ENCODE results near the gene PAQR4. TPM values are rescaled to one million over a fixed set of nuclear protein-coding genes. Genes with fewer than 3 reads are reported as not detected.
"Not testable (repeated sequence)": the region's sequence is repeated elsewhere in the genome, so short reads cannot be mapped to it uniquely, and the experiment has no call there.

Gene PAQR4
- total RNA-seq, 1 donor from 2014 or later, result 9.5 TPM

- no peak overlapping the region for H3K4me3 Mint-ChIP-seq (ENCODE audit: unreplicated experiment)
- no peaks in the 10 kb centered on the region for H3K27me3 Mint-ChIP-seq (ENCODE audit: low read depth)
- no peak for TF ChIP-seq CTCF (IDR thresholded peaks at IDR 0.05)
- peaks cover 12% of the 10 kb centered on the region for H3K36me3 Mint-ChIP-seq (ENCODE audit: low read depth)
- no peak overlapping the region for H3K27ac Mint-ChIP-seq (ENCODE audit: unreplicated experiment)
- DNase-seq (ENCODE audit: low spot score), result no peak
- H3K9me3 Mint-ChIP-seq (ENCODE audit: low read depth), result no peaks in the 10 kb centered on the region
- H3K4me1 Mint-ChIP-seq (ENCODE audit: low read depth), result peaks cover 4% of the 10 kb centered on the region
Measured at GRCh38 chr16:2930236-2930635, 38.9 kb upstream of the PAQR4 start.

- H3K4me3 Mint-ChIP-seq (ENCODE audit: unreplicated experiment), result not testable (repeated sequence)
- peaks cover 16% of the 10 kb centered on the region for H3K36me3 Mint-ChIP-seq (ENCODE audit: low read depth)
Measured at GRCh38 chr16:2931231-2931914, 37.8 kb upstream of the PAQR4 start.

GRCh38 chr16:2933136-2933535 lies 36.0 kb upstream of the PAQR4 start:
- no peak overlapping the region for H3K27ac Mint-ChIP-seq (ENCODE audit: unreplicated experiment)
- no peak for TF ChIP-seq CTCF (IDR thresholded peaks at IDR 0.05)

More at GRCh38 chr16:2931231-2931914, 37.8 kb upstream of the PAQR4 start:
- H3K9me3 Mint-ChIP-seq (ENCODE audit: low read depth); H3K27me3 Mint-ChIP-seq (ENCODE audit: low read depth); H3K4me1 Mint-ChIP-seq (ENCODE audit: low read depth); H3K27ac Mint-ChIP-seq (ENCODE audit: unreplicated experiment); DNase-seq (ENCODE audit: low spot score): not testable (repeated sequence)

GRCh38 chr16:2933701-2934100 lies 35.4 kb upstream of the PAQR4 start:
- Mint-ChIP-seq H3K4me1 (ENCODE audit: low read depth) (no peaks in the 10 kb centered on the region), H3K4me3 (ENCODE audit: unreplicated experiment) (no peak overlapping the region), H3K9me3 (ENCODE audit: low read depth) (no peaks in the 10 kb centered on the region), H3K27me3 (ENCODE audit: low read depth) (no peaks in the 10 kb centered on the region), H3K27ac (ENCODE audit: unreplicated experiment) (no peak overlapping the region), H3K36me3 (ENCODE audit: low read depth) (peaks cover 15% of the 10 kb centered on the region)
- no peak for DNase-seq (ENCODE audit: low spot score)
- TF ChIP-seq CTCF (IDR thresholded peaks at IDR 0.05), result no peak

More at GRCh38 chr16:2933136-2933535, 36.0 kb upstream of the PAQR4 start:
- H3K4me3 Mint-ChIP-seq (ENCODE audit: unreplicated experiment), result no peak overlapping the region
- DNase-seq (ENCODE audit: low spot score), result no peak
- peaks cover 15% of the 10 kb centered on the region for H3K36me3 Mint-ChIP-seq (ENCODE audit: low read depth)
- no peaks in the 10 kb centered on the region for H3K4me1 Mint-ChIP-seq (ENCODE audit: low read depth)
- H3K9me3 Mint-ChIP-seq (ENCODE audit: low read depth), result no peaks in the 10 kb centered on the region
- H3K27me3 Mint-ChIP-seq (ENCODE audit: low read depth), result no peaks in the 10 kb centered on the region

GRCh38 chr16:2934450-2934849 lies 34.7 kb upstream of the PAQR4 start:
- no peaks in the 10 kb centered on the region for H3K27me3 Mint-ChIP-seq (ENCODE audit: low read depth)
- no peak overlapping the region for H3K27ac Mint-ChIP-seq (ENCODE audit: unreplicated experiment)
- DNase-seq (ENCODE audit: low spot score), result no peak
- peaks cover 18% of the 10 kb centered on the region for H3K36me3 Mint-ChIP-seq (ENCODE audit: low read depth)
- no peaks in the 10 kb centered on the region for H3K4me1 Mint-ChIP-seq (ENCODE audit: low read depth)
- no peak for TF ChIP-seq CTCF (IDR thresholded peaks at IDR 0.05)
- H3K4me3 Mint-ChIP-seq (ENCODE audit: unreplicated experiment), result no peak overlapping the region
- H3K9me3 Mint-ChIP-seq (ENCODE audit: low read depth), result no peaks in the 10 kb centered on the region

GRCh38 chr16:2936436-2937011 lies 32.6 kb upstream of the PAQR4 start:
- TF ChIP-seq CTCF (IDR thresholded peaks at IDR 0.05), result no peak
- no peaks in the 10 kb centered on the region for H3K4me1 Mint-ChIP-seq (ENCODE audit: low read depth)
- DNase-seq (ENCODE audit: low spot score), result no peak
- peaks cover 32% of the 10 kb centered on the region for H3K36me3 Mint-ChIP-seq (ENCODE audit: low read depth)
- no peaks in the 10 kb centered on the region for H3K9me3 Mint-ChIP-seq (ENCODE audit: low read depth)
- no peak overlapping the region for H3K4me3 Mint-ChIP-seq (ENCODE audit: unreplicated experiment)
- no peak overlapping the region for H3K27ac Mint-ChIP-seq (ENCODE audit: unreplicated experiment)
- no peaks in the 10 kb centered on the region for H3K27me3 Mint-ChIP-seq (ENCODE audit: low read depth)

Measured in chondrocyte (in vitro differentiated cells).